GM21576 (cell line): ENCODE results near the gene IQSEC1.

Experiments
- ATAC-seq: cut with Tn5 transposase; IDR thresholded peaks from one replicate; pipeline ENCODE4 v1.9.1; 2021; ENCODE audit warnings: mild to moderate bottlenecking, moderate library complexity; ENCODE audit not compliant: unreplicated experiment

IQSEC1 gene

DNA sequence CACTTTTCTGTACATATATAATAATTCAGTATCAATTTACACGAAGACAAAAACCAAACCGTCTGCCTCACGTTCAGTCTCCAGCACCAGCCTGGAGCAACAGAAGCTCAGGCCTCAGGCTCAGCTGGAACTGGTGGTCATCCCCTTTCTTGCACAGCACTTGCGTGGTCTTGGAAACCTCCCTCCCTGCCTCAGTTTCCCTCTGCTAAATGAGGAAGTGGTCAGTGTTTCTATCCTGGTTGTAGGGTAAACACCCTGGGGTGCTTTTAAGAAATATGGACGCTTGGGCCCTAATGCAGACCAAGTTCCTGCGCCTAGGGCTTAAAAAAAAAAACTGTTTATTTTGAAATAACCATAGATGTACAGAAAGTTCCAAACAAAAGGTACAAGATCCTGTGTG, 21.6 kb downstream of the IQSEC1 start:
- no peak for ATAC-seq

DNA sequence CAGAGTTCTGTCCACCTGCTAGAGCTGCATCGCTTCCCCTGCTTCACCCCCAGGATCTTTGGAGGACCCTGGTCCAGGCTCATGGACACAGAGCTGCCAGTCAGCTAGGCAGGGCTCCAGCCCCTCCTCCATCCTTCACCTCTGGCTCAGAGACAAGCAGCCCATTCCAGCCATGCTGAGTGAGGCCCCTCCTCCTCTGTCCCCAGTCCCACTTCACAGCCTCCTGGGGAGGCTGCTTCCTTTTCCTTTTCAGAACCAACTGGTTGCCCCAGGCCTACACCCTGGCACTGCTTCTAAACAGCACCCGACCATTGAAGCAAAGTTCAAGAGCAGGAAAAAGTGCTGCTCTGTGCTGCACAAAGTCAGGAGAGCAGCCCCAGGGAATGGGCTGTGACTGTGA, 22.2 kb downstream of the IQSEC1 start:
- no peak for ATAC-seq

DNA sequence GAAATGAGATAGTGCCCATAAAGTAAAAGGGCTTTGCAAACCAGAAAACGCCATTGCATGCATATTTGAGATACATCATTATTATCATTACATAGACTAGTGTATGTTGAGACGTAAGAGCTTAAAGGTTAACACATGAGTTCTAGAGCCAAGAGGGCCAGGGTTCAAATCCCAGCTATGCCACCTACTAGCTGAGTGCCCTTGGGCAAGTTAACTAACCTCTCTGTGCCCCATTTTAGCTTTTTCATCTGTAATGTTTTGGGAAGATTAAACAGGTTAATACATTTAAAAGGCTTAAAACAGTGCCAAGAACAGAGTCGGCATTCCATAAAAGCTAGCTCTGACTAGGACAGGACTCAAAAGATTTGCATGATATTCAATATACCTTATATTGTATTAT, 22.8 kb downstream of the IQSEC1 start:
- no peak for ATAC-seq

DNA sequence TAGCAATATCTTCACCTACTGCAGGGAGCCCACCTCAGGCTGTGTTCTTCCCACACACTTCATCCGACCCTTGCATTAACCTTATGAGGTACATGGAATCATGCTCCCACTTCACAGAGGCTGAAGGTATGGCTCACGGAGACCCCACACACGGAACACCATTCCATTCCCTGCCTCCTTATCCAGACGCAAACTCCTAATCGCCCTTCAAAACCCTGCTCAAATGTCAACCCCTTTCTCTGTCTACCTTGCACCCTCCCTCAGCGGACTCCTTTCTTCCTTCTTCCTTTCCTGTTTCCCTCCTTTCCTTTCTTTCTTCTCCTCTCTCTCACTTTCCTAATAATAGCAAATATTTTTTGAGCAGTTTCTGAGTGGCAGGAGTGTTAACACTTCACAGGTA, 23.8 kb downstream of the IQSEC1 start:
- no peak for ATAC-seq

DNA sequence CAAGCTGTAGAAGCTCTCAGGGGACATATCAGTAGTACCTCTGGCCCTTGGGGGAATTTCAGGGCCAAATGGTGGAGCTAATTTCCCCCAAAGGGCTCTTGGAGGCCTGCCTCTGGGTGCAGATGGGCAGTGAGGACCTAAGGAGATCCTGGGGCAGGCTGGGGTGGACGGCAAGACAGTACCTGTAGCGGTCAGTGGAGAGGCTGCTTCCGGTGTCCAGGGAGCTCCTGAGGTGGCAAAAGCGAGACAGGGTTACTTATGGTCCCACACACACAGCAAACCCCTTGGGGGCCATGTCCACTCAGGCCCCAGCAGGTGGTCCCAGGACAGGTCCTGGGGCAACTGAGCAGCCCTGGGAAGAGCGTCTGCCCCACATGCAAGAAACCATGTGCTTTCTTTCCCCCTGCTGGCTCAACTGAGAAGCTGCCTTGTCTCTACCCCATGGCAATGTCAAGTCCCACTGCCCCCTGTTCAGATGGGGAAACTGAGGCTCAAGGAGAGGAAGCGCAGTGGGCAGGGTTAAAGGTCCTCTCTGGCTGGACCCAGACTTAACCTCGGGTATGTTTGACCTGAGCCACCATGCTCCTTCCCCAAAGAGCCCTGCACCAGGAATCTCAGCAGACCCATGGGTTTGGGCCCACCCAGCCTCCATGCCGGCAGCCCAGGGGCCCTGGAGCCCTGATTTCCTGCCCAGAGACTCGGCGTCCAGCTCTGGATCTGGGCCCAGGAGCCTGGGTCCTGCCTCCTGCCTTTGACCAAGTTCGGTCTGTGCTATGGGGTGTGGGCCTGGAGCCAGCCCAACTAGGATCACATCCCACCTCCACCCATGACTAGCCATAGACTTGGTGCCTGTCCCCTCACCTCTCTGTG, 25.7 kb downstream of the IQSEC1 start:
- no peak for ATAC-seq

DNA sequence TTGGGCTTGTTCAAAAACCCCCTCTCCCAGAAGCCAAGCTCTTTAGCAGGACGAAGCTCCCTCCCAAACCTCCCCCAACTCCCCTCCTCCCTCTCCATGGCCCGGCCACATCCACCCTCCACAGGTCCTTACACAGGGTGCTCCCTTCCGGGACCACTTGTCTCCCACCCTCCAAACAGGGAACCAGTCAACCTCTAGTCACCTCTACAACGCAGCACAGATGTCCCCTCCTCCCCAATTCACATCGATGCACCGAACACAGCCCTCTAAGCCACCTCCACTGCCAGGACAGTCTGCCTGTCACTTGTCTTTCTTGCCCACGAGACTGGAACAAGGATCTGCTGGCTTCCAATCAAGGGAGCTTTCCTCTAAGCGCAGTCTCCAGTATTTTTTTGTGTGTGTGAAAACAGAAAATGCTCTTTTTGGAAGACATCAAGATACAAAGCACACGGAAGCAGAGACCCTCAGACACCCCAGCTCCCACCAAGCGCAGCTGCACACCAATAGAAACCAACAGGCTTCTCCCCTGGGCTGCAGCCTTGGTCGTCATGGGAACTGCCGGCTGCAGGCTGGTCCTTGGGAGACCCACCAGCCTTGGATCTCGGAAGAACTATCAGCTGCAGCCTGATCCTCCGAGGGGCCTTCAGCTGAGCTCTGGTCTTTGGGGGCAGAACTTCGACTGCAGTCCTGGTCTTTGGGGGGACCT, 26.5 kb downstream of the IQSEC1 start:
- ATAC-seq: peak; percentile 24

DNA sequence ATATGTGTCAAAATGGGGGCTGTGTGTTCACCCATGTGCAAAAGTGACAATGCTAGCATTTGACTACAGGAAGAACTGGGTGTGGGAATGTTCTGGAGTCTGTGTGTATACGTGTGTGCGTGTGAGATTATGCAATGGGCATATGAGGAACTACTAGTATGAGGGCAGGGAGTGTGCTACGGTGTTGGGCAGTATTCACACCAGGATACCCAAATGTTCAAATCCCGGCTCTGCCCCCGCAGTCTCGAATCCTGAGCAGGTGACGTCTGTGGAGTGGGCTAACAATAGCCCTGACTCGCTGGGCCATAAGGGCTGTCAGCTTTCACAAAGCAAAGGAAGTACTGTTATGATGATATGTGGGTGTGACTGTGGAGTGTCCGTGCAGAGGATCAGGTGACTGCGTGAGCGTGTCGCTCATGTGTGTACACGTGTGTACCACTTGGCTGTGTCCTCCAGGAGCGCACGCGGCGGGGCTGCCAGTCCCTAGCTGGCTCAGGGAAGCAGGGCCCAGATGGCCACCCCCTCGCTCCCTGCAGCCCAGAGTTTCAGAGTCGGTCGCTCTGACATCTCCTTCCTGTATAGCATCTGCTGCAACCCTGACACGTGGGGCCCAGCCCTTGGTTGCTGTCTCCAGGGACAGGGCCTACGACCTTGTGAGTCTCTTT, 27.2 kb downstream of the IQSEC1 start:
- peak; percentile 78 for ATAC-seq

DNA sequence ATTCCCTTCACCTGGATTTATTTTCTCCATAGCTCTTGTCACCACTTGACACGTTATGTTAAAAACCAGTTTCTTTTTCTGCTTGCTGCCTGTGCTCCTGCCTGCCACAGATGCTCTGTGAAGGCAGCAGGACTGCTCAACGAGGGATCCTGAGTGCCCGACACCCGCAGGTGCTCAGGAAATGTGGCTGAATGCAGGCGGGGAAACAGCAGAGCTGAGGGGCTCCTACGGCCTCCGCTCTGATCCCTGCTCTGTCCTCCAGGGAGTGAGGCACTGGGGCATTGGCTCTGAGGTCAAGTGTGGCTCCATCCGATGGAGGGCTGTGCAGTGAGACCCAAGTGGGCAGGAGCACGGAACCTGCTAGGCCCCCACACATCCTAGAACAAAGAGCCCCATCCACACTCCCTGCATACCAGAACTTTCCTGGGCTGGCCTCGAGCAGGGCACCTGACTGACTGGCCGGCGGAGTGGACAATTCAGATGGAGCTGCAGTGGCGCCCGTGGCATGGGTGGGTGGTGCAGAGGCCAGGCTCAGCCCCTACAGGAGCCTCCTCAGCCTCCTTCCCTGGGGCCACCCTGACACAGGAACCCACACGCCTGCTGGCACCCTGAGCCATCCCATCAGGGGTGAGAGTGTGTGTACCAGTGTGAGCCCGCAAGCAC, 27.9 kb downstream of the IQSEC1 start:
- peak; percentile 10 for ATAC-seq

DNA sequence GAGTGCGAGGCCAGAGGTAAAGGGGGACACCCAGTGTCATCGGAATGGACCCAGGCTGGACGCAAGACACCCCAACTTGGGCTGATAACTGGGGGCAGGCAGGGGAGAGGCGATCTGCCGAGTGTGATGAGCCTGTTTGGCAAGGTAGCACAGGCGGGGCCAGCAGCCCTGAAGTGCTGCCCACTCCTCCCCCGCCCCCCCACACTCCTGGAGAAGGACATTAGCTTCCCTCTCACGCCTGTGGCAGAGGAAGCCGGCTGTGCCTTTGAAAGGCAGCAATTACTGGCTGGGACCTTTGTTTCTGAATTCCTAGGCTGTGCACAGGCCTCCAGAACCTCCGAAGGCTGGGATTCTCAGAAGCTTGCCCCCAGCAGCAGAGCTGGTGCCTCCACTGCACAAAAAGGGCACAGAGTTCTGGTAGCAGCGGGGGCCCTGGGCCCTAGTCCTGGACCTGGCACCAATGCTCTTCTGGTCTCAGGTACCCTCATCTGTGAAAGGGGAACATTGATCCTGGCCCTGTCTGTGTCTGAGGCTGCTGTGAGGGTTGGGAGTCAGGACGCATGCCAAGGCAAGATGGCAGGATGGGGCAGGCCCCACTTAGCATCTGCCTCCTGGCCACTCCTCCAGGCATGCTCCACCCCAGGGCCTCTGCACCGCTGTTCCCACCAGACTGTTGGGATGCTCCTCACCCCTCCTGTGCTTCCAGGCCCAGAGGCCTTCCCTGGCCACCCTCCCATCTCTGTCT, 28.6 kb downstream of the IQSEC1 start:
- ATAC-seq: no peak

DNA sequence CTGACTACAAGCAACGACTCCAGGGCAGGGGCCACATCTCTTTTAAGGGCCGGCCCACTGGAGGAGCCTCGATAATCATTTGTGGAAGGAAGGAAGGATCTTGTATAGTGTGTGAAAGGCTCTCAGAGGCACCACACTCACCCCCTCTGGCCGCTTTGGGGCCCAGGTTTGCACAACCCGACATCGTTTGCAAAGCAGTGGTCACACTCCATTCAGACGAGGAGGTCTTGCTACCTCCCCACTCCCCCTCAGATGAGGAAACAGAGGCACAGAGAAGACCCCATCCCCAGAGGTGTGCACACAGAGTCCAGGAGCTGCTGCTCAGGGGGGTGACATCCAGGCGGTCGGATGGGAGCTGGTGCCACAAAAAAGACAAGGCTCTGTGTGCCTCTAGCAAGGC, 29.6 kb downstream of the IQSEC1 start:
- no peak for ATAC-seq

DNA sequence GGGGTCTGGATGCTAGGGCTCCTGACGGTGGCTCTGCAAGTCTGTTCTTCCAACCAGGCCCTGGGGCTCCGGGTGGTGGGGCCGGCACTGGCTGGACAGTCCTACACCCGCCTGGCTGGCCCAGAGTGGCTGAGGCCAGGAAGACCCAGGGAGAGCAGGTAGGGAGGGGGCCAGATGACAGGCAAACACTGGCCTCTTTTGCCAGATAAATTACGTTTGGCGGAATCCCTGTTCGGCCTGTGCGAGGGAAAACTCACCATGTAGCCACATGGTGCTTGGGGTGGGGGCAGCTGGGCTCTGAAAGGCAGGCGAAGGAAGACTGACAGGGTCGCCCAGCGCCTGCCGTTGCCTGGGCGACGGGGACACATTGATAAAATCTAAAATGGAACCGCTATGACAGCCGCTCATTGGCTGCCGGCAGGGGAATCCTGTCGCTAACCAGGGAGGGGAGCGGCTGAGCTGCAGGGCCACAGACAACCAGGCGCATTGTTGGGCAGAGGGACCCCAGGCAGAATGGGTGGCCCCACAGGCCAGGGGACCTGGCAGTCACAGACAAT, 30.4 kb downstream of the IQSEC1 start:
- ATAC-seq: no peak

DNA sequence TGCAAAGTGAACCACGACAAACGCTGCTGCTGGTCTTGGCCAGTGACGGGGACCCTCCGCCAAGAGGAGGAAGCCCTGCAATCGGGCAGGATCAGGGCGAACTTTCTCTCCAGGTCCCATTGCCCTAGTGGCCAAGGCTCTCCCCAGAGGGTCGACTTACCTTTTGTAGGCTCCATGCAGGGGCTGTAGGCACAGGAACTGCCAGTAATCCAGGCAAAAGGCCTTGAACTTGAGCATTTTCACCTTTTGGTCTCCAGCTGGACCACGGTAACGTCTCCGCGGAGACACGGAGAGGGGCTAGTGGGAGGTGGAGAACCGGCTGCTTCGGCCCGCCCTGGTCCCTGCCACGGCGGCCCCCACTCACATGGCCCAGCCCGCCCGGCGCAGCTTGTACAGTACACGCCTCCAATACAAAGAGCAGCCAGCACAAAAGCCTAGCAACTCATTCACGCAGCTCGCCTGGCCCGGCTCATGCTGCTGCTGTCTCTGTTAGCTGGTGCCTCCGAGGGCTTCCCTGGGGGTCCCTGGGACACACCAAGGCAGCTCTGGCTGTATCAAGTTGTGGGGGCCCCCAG, 31.0 kb downstream of the IQSEC1 start:
- ATAC-seq: no peak

DNA sequence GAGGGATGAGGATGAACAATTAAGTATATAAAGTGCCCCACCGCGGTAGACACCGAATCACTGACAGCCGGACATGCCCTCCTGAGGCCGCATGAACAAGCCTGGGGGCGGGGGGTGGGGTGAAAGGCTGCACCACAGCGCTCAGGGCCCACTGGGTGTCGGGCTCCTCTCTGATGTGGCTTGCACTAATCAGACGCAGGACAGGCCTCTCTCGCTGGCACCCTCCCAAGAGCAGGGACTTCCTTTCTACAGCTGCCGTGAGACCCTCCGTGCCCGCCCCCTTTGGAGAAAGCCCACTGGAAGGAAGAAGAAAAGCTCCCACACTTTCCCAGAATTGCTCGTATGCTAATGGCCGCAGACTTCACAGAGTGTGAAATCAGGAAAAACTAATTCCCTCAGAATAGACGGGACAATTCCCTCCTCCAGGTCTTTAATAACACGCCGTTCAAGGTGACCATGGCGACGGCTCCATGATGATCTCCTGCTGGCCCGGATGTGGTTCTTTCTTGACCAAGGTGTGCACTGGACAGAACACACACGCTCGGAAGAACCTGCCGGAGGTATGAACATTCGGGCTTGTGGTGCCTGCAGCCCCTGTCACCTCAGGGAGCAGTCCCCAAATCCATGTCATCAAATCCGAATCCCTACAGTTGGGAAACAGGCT, 32.0 kb downstream of the IQSEC1 start:
- no peak for ATAC-seq

DNA sequence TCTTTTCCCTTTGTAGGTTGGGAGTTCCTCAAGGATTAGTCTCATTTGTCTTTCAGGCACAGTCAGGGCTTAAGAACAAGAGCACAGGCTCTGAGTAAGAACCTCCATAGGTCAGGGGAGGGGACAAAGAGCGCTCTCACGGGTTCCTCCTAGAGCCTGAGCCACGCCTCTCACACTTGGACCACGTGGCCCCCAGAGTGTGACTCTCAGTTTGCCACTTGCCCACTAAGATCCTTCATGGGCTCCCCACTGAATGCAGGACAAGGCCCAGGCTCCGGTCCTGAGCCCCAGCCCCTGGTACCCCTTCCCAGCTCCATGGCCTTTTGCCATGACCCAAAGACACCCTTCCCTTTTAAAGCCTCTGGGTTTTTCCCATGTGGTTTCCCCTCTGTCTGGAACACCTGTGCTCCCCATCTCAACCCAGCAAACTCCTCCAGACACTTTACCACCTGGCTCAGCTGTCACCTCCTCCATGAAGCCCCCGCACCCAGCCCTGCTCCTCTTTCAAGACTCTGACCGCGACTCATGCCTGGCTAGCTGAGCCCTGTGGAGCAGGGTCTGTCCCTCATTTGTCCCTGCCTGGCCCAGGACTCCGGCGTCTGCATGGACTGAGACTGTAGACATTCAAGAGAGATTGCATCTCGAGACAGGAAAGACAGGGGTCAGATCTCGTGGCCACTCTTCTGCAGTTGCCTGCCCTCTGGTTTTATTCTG, 32.7 kb downstream of the IQSEC1 start:
- ATAC-seq: peak; percentile 94

DNA sequence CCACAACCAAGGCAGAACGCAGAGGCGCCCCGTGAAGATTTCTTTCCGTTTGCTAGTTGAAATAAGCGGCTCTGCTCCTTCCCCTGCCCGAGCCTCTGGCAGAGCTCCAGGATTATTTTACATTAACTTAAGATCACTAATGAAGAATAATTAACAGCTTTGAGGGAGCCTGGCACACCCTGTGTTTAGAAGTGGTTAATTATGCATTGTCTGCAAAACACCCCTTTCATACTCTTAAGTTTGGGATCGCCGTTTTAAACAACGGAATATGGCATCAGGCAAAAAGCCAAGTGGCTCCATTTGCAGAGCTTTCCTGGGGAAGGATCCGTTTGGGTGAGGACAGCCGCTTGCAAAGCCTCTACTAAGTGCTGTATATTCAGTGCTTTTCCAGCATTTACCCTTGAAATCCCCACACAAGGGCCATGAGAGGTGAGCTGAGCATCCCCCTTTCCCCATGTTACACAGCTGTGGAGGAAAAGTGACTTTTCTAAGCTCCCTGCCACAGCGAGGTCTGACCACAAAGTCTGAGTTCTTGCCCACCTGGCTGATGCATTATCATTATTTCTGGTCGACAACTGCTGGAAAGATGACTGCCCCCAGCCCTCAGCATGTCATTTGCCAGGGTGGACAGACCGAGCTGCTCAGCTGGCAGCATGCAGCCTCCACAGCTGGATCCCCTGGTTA, 33.9 kb downstream of the IQSEC1 start:
- ATAC-seq: no peak

DNA sequence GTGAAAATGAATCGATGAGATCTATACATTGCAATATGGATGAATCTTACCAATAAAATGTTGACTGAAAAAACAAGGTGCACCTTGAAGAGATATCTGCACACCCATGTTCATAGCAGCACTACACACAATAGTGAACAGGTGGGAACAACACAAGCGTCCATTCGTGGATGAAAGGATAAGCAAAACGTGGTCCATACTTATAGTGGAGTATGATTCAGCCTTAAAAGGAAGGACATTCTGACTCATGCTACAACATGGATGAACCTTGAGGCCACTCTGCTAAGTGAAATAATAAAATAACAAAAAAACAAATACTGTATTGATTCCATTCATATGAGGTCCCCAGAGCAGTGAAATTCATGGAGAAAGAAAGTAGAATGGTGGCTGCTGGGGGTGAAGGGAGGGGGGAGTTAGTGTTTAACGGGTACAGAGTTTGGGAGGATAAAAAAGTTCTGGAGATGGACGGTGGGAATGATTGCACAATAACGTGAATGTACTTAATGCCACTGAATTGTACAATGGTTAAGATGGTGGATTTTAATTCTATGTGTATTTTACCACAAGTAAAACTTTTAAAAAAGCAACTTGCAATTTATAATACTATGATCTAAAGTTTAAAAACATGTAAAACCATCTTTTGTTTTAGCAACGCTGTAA, 35.6 kb downstream of the IQSEC1 start:
- no peak for ATAC-seq

DNA sequence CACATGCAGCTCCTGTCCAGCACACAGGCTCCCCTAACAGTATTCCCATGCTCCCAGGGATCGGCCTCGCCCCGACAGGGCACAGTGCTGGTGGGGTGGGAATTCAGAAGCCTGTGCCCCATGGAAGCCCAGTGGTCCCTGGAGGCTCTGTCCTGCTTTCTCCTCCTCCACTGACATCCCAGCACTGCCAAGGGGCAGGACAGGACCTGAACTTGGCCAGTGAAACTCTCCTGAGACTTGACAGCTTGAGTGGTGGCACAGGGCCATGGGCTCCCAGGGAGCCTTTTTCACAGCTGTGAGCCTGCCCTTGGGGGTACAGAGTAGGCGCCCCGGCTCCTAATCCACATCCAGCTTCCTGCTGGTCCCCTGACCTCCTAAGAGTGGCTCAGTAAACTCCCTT, 38.4 kb downstream of the IQSEC1 start:
- ATAC-seq: no peak
